HEK293 (cell line): ENCODE results near the gene CHMP5.

Experiments used
- ZNF274 ChIP-seq, 2 experiments: fragments of 200-500 bp in 1 of 2; fragments of 450-650 bp in 1 of 2; sonication (Bioruptor generic) in 1 of 2; formaldehyde crosslinking in 1 of 2; IDR thresholded peaks; 2 replicates each; pipeline versions ENCODE4 v1.5.1 to v1.6.1; 2014 to 2016; ENCODE audit warnings: borderline replicate concordance in 1 of 2, inconsistent platforms in 1 of 2, low read length in 1 of 2, missing biosample characterization in 1 of 2, missing genetic modification characterization in 1 of 2
- ZNF530 ChIP-seq: fragments of 450-650 bp; formaldehyde crosslinking; IDR thresholded peaks from 2 replicates; pipeline ENCODE4 v1.5.1; 2016; ENCODE audit warnings: low read depth, missing biosample characterization, missing genetic modification characterization
- ZNF660 ChIP-seq: fragments of 450-650 bp; IDR thresholded peaks from 2 replicates; pipeline ENCODE4 v1.5.1; 2018; ENCODE audit warnings: missing biosample characterization, mild to moderate bottlenecking, missing genetic modification characterization
- TF ChIP-seq, protein P1 (sequence below): fragments of 450-650 bp; formaldehyde crosslinking; IDR thresholded peaks from 2 replicates; pipeline ENCODE4 v1.5.1; 2016; ENCODE audit warnings: missing biosample characterization, missing genetic modification characterization
- TF ChIP-seq, protein P2 (sequence below): fragments of 450-650 bp; formaldehyde crosslinking; IDR thresholded peaks from 2 replicates; pipeline ENCODE4 v1.5.1; 2016; ENCODE audit warnings: missing biosample characterization, missing genetic modification characterization

DNA sequence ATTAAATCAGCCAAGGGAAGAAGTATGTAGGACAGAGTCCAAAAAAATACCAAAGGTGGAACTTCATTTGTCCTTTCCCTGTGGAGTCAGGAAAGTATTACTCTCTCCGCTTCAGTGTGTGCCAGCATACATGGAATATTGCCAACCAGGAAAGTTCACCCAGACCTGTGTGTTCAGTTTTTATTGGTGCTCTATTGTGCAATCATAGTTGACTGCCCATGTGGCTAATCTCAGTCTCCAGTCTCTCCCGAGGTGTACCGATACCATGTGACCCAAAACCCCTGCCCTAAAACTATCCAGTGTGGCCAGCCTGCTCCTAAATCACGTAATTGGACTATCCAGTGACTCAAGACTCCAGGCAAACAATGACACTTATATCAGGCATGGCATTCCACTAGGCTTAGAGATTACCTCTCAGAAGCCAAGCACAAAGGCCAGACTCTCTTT, 64.3 kb downstream of the CHMP5 start:
- no peak for TF ChIP-seq ZNF274 (IDR thresholded peaks at IDR 0.05; ENCODE audit: low read length)
- TF ChIP-seq ZNF274 (tag by site-specific recombination; IDR thresholded peaks at IDR 0.05; ENCODE audit: borderline replicate concordance) = no peak
- TF ChIP-seq, protein P1, sequence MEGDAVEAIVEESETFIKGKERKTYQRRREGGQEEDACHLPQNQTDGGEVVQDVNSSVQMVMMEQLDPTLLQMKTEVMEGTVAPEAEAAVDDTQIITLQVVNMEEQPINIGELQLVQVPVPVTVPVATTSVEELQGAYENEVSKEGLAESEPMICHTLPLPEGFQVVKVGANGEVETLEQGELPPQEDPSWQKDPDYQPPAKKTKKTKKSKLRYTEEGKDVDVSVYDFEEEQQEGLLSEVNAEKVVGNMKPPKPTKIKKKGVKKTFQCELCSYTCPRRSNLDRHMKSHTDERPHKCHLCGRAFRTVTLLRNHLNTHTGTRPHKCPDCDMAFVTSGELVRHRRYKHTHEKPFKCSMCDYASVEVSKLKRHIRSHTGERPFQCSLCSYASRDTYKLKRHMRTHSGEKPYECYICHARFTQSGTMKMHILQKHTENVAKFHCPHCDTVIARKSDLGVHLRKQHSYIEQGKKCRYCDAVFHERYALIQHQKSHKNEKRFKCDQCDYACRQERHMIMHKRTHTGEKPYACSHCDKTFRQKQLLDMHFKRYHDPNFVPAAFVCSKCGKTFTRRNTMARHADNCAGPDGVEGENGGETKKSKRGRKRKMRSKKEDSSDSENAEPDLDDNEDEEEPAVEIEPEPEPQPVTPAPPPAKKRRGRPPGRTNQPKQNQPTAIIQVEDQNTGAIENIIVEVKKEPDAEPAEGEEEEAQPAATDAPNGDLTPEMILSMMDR = no peak
- TF ChIP-seq ZNF530 (tag by site-specific recombination) = no peak
- TF ChIP-seq, protein P2, sequence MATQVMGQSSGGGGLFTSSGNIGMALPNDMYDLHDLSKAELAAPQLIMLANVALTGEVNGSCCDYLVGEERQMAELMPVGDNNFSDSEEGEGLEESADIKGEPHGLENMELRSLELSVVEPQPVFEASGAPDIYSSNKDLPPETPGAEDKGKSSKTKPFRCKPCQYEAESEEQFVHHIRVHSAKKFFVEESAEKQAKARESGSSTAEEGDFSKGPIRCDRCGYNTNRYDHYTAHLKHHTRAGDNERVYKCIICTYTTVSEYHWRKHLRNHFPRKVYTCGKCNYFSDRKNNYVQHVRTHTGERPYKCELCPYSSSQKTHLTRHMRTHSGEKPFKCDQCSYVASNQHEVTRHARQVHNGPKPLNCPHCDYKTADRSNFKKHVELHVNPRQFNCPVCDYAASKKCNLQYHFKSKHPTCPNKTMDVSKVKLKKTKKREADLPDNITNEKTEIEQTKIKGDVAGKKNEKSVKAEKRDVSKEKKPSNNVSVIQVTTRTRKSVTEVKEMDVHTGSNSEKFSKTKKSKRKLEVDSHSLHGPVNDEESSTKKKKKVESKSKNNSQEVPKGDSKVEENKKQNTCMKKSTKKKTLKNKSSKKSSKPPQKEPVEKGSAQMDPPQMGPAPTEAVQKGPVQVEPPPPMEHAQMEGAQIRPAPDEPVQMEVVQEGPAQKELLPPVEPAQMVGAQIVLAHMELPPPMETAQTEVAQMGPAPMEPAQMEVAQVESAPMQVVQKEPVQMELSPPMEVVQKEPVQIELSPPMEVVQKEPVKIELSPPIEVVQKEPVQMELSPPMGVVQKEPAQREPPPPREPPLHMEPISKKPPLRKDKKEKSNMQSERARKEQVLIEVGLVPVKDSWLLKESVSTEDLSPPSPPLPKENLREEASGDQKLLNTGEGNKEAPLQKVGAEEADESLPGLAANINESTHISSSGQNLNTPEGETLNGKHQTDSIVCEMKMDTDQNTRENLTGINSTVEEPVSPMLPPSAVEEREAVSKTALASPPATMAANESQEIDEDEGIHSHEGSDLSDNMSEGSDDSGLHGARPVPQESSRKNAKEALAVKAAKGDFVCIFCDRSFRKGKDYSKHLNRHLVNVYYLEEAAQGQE (tag by site-specific recombination) = no peak
- TF ChIP-seq ZNF660 = no peak
